ENCODE data around the gene RAB40A. TPM values are rescaled to one million over a fixed set of nuclear protein-coding genes. Genes with fewer than 3 reads are reported as not detected.

RAB40A gene
- total and polyA plus RNA-seq, 10 of the 15 experiments (the other 5 are each of a cell fraction or from before 2014, with no cell fraction given) = 0.10 to 0.42 (median 0.26) TPM

DNA sequence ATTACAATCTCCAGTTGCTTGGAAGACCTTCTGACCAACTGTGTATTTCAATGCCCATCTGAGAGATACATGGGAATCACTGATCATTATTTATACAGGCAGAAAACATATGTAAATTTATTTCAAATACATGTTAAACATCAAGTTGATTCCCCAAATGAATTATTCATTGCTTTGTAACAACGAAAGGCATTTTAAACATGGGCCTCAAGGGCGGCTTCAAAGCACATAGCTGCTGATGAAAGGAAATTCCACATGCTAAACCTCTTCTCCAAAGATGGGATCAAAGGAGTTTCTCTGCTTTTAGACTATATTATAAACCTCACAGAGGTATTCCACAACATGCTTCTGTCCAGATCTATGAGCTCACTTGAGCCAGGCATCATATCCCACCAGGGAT, 4.3 kb upstream of the RAB40A start:
- ChIA-PET POLR2A (no interaction called here), SMC1A (ENCODE audit: uncharacterized antibody, unreplicated experiment) (no interaction called here)

More for the DNA sequence above, 4.3 kb upstream of the RAB40A start:
- Histone ChIP-seq H3K79me2 (ENCODE audit: control insufficient read depth, insufficient read depth, low read length) (no peaks in the 10 kb centered on the region), H2AFZ (ENCODE audit: control insufficient read depth, low read depth, low read length) (no peak overlapping the region), H3K9ac (ENCODE audit: control insufficient read depth, insufficient read depth, low read length) (no peak overlapping the region), H3K4me2 (ENCODE audit: control insufficient read depth, insufficient read depth) (no peak overlapping the region), H3K36me3 (ENCODE audit: control insufficient read depth in 2 of 2, insufficient read depth in 2 of 2, low read length in 1 of 2) (no peaks in the 10 kb centered on the region), H3K4me3 (no peak overlapping the region), H3K27ac (ENCODE audit: control insufficient read depth, insufficient read depth) (no peak overlapping the region), H3K4me1 (ENCODE audit: control insufficient read depth, insufficient read depth, low read length) (no peaks in the 10 kb centered on the region), H4K20me1 (ENCODE audit: control insufficient read depth, insufficient read depth) (no peaks in the 10 kb centered on the region), H3K27me3 (replicated peaks in 1 of 2; ENCODE audit: control insufficient read depth in 2 of 2, insufficient read depth in 2 of 2, low read length in 1 of 2) (no peaks in the 10 kb centered on the region), H3K9me3 (replicated peaks; ENCODE audit: control insufficient read depth, insufficient read depth, low read length) (no peaks in the 10 kb centered on the region)
- RAD21 ChIA-PET (ENCODE audit: unreplicated experiment) = no interaction called here
- in situ Hi-C loops (cut with MboI) = no loop called here
- no TSS peak for BruUV-seq (replicated peaks)
- TF ChIP-seq, protein P1, sequence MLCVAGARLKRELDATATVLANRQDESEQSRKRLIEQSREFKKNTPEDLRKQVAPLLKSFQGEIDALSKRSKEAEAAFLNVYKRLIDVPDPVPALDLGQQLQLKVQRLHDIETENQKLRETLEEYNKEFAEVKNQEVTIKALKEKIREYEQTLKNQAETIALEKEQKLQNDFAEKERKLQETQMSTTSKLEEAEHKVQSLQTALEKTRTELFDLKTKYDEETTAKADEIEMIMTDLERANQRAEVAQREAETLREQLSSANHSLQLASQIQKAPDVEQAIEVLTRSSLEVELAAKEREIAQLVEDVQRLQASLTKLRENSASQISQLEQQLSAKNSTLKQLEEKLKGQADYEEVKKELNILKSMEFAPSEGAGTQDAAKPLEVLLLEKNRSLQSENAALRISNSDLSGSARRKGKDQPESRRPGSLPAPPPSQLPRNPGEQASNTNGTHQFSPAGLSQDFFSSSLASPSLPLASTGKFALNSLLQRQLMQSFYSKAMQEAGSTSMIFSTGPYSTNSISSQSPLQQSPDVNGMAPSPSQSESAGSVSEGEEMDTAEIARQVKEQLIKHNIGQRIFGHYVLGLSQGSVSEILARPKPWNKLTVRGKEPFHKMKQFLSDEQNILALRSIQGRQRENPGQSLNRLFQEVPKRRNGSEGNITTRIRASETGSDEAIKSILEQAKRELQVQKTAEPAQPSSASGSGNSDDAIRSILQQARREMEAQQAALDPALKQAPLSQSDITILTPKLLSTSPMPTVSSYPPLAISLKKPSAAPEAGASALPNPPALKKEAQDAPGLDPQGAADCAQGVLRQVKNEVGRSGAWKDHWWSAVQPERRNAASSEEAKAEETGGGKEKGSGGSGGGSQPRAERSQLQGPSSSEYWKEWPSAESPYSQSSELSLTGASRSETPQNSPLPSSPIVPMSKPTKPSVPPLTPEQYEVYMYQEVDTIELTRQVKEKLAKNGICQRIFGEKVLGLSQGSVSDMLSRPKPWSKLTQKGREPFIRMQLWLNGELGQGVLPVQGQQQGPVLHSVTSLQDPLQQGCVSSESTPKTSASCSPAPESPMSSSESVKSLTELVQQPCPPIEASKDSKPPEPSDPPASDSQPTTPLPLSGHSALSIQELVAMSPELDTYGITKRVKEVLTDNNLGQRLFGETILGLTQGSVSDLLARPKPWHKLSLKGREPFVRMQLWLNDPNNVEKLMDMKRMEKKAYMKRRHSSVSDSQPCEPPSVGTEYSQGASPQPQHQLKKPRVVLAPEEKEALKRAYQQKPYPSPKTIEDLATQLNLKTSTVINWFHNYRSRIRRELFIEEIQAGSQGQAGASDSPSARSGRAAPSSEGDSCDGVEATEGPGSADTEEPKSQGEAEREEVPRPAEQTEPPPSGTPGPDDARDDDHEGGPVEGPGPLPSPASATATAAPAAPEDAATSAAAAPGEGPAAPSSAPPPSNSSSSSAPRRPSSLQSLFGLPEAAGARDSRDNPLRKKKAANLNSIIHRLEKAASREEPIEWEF (IDR thresholded peaks at IDR 0.05; ENCODE audit: insufficient replicate concordance, low read depth, low read length) = no peak
- TF ChIP-seq RUNX3 (IDR thresholded peaks at IDR 0.05; ENCODE audit: low read length) = no peak
- TF ChIP-seq CHD4 (IDR thresholded peaks at IDR 0.05) = no peak
- TF ChIP-seq SUZ12 (IDR thresholded peaks at IDR 0.05; ENCODE audit: unreplicated experiment) = no peak
- TF ChIP-seq, protein P2, sequence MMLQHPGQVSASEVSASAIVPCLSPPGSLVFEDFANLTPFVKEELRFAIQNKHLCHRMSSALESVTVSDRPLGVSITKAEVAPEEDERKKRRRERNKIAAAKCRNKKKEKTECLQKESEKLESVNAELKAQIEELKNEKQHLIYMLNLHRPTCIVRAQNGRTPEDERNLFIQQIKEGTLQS (IDR thresholded peaks at IDR 0.05; ENCODE audit: borderline replicate concordance, extremely low read depth, low read depth, low read length) = no peak
- TF ChIP-seq, protein P3, sequence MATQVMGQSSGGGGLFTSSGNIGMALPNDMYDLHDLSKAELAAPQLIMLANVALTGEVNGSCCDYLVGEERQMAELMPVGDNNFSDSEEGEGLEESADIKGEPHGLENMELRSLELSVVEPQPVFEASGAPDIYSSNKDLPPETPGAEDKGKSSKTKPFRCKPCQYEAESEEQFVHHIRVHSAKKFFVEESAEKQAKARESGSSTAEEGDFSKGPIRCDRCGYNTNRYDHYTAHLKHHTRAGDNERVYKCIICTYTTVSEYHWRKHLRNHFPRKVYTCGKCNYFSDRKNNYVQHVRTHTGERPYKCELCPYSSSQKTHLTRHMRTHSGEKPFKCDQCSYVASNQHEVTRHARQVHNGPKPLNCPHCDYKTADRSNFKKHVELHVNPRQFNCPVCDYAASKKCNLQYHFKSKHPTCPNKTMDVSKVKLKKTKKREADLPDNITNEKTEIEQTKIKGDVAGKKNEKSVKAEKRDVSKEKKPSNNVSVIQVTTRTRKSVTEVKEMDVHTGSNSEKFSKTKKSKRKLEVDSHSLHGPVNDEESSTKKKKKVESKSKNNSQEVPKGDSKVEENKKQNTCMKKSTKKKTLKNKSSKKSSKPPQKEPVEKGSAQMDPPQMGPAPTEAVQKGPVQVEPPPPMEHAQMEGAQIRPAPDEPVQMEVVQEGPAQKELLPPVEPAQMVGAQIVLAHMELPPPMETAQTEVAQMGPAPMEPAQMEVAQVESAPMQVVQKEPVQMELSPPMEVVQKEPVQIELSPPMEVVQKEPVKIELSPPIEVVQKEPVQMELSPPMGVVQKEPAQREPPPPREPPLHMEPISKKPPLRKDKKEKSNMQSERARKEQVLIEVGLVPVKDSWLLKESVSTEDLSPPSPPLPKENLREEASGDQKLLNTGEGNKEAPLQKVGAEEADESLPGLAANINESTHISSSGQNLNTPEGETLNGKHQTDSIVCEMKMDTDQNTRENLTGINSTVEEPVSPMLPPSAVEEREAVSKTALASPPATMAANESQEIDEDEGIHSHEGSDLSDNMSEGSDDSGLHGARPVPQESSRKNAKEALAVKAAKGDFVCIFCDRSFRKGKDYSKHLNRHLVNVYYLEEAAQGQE (IDR thresholded peaks at IDR 0.05; ENCODE audit: low read depth, low read length) = no peak
- TF ChIP-seq, protein P4, sequence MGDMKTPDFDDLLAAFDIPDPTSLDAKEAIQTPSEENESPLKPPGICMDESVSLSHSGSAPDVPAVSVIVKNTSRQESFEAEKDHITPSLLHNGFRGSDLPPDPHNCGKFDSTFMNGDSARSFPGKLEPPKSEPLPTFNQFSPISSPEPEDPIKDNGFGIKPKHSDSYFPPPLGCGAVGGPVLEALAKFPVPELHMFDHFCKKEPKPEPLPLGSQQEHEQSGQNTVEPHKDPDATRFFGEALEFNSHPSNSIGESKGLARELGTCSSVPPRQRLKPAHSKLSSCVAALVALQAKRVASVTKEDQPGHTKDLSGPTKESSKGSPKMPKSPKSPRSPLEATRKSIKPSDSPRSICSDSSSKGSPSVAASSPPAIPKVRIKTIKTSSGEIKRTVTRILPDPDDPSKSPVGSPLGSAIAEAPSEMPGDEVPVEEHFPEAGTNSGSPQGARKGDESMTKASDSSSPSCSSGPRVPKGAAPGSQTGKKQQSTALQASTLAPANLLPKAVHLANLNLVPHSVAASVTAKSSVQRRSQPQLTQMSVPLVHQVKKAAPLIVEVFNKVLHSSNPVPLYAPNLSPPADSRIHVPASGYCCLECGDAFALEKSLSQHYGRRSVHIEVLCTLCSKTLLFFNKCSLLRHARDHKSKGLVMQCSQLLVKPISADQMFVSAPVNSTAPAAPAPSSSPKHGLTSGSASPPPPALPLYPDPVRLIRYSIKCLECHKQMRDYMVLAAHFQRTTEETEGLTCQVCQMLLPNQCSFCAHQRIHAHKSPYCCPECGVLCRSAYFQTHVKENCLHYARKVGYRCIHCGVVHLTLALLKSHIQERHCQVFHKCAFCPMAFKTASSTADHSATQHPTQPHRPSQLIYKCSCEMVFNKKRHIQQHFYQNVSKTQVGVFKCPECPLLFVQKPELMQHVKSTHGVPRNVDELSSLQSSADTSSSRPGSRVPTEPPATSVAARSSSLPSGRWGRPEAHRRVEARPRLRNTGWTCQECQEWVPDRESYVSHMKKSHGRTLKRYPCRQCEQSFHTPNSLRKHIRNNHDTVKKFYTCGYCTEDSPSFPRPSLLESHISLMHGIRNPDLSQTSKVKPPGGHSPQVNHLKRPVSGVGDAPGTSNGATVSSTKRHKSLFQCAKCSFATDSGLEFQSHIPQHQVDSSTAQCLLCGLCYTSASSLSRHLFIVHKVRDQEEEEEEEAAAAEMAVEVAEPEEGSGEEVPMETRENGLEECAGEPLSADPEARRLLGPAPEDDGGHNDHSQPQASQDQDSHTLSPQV (IDR thresholded peaks at IDR 0.05) = no peak
- no peak for TF ChIP-seq TARDBP (IDR thresholded peaks at IDR 0.05; ENCODE audit: borderline replicate concordance)
- TF ChIP-seq ZSCAN29 (IDR thresholded peaks at IDR 0.05) = no peak
- TF ChIP-seq YBX1 (IDR thresholded peaks at IDR 0.05) = no peak
- no peak for DNase-seq (ENCODE audit: low read depth, low spot score)
- ATAC-seq = no peak
- intact Hi-C loops (cut with micrococcal nuclease; ENCODE audit: unreplicated experiment) = no loop called here
- 38% methylated on average over 2 of the region's 2 CpGs for WGBS (ENCODE audit: insufficient coverage, insufficient replicate concordance, low lambda C conversion rate, missing lambda C conversion rate)
- no peak for FAIRE-seq
- CTCF ChIA-PET = interaction anchor here (0.9 to 1.2 kb wide), 3 partner anchors 8 to 34 kb away, joined by 3 to 4 read pairs (median 3); no protein-coding TSS in a partner anchor

All from GM12878 (cell line).